ENCODE results near the gene PKIG. TPM values are rescaled to one million over a fixed set of nuclear protein-coding genes. Genes with fewer than 3 reads are reported as not detected.
"Not testable (repeated sequence)": the region's sequence is repeated elsewhere in the genome, so short reads cannot be mapped to it uniquely, and the experiment has no call there.

The PKIG gene
- total RNA-seq, result 274 TPM
- long read RNA-seq, transcript PKIG-206 (5 exons, 1,338 nt), result minor isoform, 5 of 373 reads
- long read RNA-seq, transcript PKIG-202 (4 exons, 1,180 nt), result major isoform, 239 of 373 reads
- long read RNA-seq, transcript PKIG-207 (4 exons, 1,191 nt), result minor isoform, 57 of 373 reads
- long read RNA-seq, partial matches to known transcripts, result 43 of 373 reads
- long read RNA-seq, other reads (novel, unspliced or antisense), result 24 of 373 reads

DNA sequence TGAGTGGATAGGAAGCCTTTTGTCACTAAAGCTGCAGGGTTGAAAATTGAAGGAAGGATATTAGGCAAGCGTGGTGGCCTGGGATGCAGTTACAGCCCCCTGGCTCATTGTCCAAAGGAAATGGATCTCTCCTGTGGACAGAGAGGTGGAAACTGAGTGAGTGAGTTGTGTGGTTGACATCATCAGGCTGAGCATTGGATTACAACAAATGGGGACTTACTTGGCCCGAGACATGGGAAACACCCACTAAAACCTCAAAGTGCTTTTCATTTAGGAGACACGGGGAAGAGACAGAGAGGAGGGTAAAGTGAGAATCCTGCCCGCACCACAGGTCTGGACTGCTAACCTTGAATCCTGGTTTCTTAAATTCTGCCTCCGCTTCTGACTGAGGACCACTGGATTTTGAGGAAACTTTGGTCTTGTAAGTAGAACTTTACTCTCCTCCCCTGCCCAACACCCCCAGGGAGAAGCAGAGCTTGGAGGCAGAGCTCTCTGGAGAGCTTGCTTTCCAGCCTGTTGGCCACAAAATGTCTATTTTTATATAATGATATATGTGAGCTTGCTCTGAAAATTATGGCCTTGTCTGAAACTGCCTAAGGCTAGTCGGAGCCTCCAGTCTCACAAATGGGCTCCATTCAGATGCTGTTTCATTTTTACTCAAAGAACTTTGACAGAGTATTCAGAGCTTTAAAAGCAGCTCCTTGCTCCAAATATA lies at the start of gene PKIG:
Gene PKIG, plus strand, starts transcription at position 269 of the 715 bp plus-strand sequence. CDS start 31,978 bp downstream, outside the sequence.
- DNase-seq (ENCODE audit: low spot score), result no peak
- intact Hi-C loops (cut with DNase I), result loop anchor here (1.0 kb wide), 1 partner anchor 19 kb away; no protein-coding TSS in a partner anchor

DNA sequence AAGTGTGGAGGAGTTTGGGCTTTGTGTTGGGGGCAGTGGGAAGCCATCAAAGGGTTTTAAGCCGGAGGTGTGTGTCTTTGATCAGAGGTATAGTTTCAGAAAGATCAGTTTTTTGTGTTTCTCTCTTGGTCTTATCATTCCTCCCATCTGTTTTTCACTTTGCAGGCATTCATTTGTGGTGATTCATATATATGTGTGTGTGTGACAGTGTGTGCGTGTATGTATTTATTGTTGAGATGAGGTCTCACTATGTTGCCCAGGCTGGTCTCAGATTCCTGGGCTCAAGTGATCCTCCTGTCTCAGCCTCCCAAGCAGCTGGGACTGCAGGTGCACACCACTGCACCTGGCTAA lies 49.4 kb upstream of the PKIG start:
- intact Hi-C loops (cut with DNase I), result loop anchor here (2.0 to 10.0 kb wide), 2 partner anchors 78 to 202 kb away; no protein-coding TSS in a partner anchor

DNA sequence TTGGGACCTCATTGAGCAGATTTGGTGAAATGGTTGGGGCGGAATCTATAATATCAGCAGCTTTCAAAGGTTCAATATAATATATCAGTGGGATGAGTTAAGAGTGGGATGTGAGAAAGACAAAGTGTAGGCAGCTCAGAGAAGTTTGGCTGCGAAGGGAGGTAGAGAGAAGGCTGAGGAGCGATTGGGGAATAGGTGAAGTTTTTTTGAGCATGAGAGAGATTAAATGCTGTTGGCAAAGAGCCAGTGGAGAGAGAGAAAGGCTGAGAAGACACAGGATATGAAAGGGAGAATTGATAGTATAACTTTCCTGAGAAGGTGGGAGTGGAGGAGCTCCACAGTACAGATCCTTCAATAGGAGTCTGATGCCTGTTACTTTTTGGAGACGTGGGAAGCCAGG lies 48.5 kb upstream of the PKIG start:
- no peak for DNase-seq (ENCODE audit: low spot score)
- intact Hi-C loops (cut with DNase I), result loop anchor here (2.0 to 10.0 kb wide), 2 partner anchors 77 to 201 kb away; no protein-coding TSS in a partner anchor

More for the DNA sequence above, 49.4 kb upstream of the PKIG start:
- DNase-seq (ENCODE audit: low spot score), result no peak

DNA sequence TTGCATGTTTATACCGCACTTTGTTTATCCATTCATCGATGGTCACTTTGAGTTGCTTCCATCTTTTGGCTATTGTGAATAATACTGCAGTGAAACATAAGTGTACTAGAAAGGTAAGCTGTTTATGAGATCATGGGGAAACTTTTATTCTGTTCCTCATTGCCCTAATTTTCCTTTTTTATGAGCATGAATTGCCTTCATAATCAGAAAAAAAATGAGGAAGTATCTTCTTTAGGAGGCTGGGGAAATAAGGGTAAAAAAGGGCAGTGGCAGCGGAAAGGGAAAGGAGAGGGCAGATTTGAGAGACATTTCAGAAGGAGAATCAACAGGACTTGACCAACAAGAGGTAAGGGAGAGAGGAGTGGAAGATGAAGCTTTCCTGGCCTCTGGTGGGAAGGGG lies 46.2 kb upstream of the PKIG start:
- no peak for DNase-seq (ENCODE audit: low spot score)
- intact Hi-C loops (cut with DNase I), result loop anchor here (10.0 kb wide), 1 partner anchor 199 kb away; no protein-coding TSS in a partner anchor

DNA sequence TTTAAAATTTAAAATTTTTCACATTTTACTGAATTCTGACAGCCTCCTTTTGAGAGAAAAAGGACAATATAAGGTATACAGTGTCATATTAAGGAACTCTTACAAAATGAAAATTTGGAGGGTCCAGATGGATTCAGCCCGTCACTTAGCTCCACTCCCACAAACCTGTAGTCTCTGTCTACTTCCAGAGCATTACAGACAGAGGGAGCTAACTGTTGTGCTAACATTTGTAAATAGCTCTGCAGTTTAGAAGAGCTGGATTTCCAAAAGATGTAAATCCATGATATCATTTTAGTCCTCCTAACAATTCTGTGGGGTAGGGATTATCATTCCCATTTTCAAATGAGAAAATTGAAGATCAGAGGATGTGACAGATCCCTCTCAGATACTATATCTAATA lies 44.4 kb upstream of the PKIG start:
- intact Hi-C loops (cut with DNase I), result loop anchor here (10.0 kb wide), 1 partner anchor 197 kb away; no protein-coding TSS in a partner anchor

DNA sequence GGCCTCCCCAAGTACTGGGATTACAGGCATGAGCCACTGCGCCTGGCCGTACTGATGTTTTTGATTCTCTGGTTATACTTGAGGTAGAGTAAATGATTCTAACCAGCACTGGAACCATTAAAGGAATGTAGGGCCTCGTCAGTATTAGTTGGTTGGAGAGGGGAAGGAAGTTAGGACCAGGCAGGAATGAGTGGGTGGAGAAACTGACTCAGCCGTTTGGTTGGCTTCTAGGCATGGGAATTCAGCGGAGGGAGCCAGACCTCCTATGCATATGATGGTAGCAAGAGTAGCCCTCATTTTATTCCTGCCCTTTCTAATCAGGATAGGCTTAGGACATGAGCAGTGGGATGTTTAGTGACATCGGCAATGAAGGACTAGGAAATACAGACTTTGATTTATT lies 41.5 kb upstream of the PKIG start:
- intact Hi-C loops (cut with DNase I), result loop anchor here (5.0 kb wide), 1 partner anchor 61 kb away; no protein-coding TSS in a partner anchor
- DNase-seq (ENCODE audit: low spot score), result no peak

More for the DNA sequence above, 44.4 kb upstream of the PKIG start:
- DNase-seq (ENCODE audit: low spot score), result no peak

DNA sequence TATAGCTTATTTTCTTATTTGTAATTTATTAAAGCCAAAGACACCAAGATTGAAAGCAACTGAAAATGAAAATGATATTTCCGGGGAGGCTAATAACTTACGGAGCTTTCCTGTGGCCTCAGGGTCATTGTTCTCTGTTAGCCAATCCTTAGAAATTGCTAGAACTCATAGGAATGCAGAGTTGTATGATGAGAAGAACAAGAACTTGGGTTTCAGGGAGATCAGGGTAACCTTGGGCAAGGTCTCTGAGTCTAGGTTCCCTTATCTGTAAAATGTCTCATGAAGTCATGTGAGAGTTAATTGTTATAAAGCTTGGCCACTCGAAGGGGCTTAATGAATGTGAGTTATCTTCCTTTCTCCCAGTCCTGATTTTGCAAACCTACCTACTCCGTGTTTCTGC lies 40.4 kb upstream of the PKIG start:
- DNase-seq (ENCODE audit: low spot score), result no peak
- intact Hi-C loops (cut with DNase I), result loop anchor here (5.0 kb wide), 1 partner anchor 60 kb away; no protein-coding TSS in a partner anchor

DNA sequence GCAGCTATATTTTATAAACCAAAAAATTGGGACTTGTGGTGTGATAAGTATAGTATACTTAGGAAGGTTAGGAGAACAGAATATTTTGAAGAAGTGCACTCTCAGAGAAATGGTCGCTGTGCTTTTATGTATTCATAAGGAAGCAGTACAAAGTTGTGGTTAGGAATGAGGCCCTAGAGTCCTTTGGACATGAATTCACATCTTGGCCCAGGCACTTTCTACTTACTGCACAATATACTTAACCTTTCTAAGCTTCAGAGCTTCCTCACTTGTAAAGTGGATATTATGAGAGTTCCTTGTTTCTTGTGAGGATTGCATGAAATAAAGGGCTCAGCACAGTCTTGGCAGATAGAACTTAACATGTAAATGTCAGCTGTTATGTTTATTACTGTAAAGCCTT lies 39.5 kb upstream of the PKIG start:
- intact Hi-C loops (cut with DNase I), result loop anchor here (5.0 kb wide), 1 partner anchor 59 kb away; no protein-coding TSS in a partner anchor

DNA sequence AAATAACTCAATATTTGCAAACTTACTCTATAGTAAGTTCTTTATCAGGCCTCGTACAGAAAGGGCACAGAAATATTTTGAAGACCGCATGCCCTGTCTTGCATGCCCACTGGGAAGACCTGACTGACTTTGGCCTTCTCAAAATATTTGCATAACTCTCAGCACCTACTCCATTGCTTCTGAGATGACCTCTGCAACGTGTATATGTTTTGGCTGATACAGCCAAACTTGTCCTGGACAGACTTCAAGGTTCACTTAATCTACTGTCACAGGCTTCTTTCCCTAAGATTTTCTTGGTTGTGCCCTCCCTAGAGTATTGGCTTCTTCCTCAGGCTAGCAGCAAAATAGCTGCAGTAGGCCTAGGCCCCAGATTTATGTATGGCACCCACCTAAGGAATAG lies 39.0 kb upstream of the PKIG start:
- intact Hi-C loops (cut with DNase I), result loop anchor here (5.0 kb wide), 1 partner anchor 59 kb away; no protein-coding TSS in a partner anchor
- no peak for DNase-seq (ENCODE audit: low spot score)

More for the DNA sequence above, 39.5 kb upstream of the PKIG start:
- no peak for DNase-seq (ENCODE audit: low spot score)

DNA sequence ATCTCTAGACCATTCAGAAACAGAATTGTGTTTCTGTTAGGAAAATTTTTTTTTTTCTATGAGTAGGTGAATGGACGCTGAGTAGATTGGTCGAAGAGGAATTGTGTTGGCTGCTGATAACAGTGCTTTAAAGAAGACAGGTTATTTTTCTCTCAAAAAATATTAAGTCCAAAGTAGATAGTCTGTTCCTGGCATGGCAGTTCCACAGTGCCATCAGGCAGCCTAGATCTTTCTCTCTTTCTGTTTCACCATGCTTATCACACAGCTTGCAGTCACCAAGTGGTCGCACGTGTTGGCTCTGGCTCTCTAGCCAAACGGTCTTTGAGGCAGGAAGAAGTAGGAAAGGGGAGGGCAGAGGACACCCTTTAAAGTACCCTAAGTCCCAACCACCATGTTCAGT lies 38.1 kb upstream of the PKIG start:
- intact Hi-C loops (cut with DNase I), result loop anchor here (5.0 kb wide), 1 partner anchor 58 kb away; no protein-coding TSS in a partner anchor
- no peak for DNase-seq (ENCODE audit: low spot score)

DNA sequence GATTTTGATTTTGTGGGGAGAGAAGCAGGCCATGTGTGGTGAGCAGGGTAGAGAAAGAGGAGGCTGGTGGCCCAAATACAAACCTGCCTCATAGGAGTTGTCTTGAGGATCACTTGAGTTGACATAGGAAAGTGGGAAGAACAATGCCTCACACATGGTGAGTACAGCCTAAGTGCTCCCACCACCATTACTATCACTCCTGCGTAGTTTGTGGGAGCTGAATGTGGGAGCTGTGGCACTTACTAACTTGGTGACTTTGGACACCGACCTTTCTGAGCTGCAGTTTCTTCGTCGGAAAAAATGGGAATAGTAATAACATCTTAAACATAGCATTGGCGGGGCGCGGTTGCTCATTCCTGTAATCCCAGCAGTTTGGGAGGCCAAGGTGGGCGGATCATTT lies 35.0 kb upstream of the PKIG start:
- DNase-seq (ENCODE audit: low spot score), result no peak
- intact Hi-C loops (cut with DNase I), result no loop called here

DNA sequence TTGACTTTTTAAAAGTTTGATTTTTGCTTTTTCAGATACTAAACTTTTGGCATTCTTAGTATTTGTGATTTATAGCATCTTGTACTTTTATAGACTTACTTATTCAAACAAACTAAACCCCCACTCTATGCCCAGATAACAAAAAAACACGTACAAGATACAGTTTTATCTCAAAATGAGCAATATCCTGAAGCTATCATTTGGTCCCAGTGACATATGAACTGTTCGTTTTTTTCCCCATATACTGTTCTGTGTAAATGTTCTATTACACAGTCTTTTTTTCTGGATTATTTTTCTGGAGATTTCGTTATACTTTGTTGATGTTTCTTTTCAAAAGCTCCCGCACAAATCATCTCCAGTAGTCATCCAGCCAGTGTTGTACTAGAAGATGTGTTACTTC lies 33.3 kb upstream of the PKIG start:
- DNase-seq (ENCODE audit: low spot score), result no peak
- intact Hi-C loops (cut with DNase I), result no loop called here

DNA sequence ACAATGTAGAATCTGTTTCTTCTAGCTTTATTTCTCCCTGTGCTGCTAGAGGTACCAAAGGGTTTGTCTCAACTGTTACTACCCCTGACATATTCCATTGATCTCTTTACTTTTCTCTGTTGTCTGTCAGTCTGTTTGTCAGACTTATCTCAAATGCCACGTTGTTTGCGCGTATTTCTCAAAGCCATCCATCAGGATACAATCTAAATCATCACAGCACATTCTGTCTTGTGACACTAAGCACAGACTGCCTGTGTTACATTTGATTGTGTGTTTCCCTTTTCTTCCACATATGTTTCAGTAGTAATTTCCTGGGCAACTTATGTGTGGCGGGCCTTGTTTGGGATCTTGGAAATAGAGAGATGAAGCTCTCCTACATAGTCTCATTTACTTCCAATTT lies 30.3 kb upstream of the PKIG start:
- intact Hi-C loops (cut with DNase I), result no loop called here

DNA sequence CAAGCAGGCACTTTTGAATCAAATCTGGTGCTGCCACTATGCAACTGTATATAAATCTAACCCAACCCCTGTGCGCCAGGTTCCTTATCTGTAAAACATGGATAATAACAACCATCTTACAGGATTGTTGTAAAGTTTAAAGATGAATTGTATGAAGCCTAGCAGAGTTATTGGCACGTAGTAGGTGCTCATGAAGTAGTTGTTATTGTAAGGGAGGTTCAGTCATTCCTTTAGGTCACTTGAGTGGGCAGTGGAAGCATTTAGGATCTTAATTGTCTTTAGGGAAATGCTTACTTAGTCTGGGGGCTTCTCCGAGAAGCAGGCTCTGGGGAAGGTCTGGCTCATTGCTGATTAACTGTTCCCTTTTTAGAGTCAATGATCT lies 29.8 kb upstream of the PKIG start:
- intact Hi-C loops (cut with DNase I), result no loop called here
- DNase-seq (ENCODE audit: low spot score), result no peak

More for the DNA sequence above, 30.3 kb upstream of the PKIG start:
- no peak for DNase-seq (ENCODE audit: low spot score)

DNA sequence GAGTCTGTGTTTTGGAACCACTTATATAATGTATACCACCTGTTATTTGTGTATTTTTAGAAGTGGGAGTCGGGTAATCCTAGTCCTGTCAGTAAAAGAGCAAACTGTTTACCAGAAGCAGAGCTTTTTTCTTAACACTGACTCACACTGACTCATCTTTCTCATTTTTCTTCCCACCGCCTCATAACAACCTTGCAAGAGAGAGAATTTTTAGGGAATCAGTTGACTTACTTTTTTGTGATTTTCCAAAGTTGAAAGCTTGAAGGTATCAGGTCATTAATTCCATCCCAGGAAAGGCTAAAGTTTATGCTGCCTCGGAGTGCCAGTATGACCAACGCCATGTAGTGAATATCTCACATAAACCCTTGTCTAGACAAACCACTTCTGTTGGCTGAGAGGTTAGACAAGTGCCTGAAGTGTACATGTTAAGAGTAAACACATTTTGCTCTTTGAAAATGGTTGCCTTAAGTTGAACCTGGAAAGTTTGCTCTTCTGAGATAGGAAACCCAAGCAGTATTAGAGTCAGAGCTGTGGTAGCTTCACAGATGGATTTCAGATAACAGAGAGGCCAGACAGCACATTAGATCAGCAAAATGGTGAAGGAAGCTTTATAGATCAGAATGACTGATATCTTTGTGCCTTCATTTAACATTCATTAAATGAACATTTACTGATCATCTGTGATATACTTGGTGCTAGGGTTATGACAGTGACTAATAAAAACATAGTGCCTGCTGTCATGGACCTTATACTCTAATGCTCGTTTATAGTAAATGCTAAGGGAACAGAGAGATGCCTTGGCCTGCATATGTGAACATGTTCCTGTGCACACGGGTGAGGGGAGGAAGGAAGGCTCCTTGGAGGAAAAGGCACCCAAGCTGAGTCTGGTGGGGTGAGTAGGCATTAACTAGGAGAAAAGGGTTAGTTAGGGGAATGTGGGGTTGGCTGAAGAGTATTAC lies 29.1 kb upstream of the PKIG start:
- DNase-seq (ENCODE audit: low spot score), result no peak
- intact Hi-C loops (cut with DNase I), result no loop called here

DNA sequence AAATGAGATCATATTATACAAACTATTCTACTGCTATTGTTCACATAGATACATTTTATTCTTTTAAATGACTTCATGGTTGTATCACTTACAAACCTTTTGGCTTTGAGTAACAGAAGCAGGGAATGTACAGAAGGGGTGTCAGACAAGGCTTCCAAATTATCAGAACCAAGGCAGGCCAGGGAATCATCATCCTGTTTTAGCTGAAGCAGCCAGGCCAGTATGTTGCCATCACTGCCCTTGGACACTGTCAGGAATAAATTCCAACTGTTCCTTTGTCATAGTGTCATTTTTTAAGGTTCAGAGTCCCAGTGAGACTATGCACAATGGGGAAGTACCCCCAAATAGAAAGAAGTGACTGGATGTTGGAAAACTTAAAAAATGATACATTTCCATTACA lies 23.1 kb upstream of the PKIG start:
- intact Hi-C loops (cut with DNase I), result no loop called here

DNA sequence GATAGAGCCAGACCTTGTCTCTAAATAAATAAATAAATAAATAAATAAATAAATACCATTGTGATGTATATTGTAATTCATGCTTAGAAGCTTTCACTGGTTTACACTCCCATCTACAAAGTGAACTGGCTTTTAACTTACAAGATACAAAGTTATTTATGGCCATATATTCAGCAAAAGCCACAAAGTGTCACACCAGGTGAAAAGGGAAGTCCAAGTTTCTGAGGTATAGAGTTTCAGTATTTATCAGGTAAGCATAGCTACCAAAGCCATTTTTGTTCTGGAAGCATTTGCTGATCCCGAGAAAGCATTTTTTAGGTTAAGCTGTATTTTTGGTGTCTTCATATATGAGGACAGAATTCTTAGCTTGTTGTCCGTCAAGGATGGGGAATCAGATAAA lies 22.1 kb upstream of the PKIG start:
- no peak for DNase-seq (ENCODE audit: low spot score)
- intact Hi-C loops (cut with DNase I), result no loop called here

More for the DNA sequence above, 23.1 kb upstream of the PKIG start:
- no peak for DNase-seq (ENCODE audit: low spot score)

DNA sequence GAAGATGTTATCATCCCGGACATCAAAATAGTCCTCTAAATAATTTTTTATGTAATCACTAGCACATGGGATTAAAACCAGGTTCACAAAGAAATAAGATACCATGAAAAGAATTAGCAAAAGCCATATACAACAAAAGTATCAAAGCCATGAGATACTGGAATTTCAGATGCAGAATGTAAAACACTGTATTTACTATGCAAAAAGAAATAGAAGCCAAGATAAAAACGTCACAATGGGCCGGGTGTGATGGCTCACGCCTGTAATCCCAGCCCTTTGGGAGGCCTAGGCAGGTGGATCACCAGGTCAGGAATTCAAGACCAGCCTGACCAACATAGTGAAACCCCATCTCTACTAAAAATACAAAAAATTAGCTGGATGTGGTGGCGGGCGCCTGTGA lies 21.6 kb upstream of the PKIG start:
- DNase-seq (ENCODE audit: low spot score); intact Hi-C loops (cut with DNase I): not testable (repeated sequence)

DNA sequence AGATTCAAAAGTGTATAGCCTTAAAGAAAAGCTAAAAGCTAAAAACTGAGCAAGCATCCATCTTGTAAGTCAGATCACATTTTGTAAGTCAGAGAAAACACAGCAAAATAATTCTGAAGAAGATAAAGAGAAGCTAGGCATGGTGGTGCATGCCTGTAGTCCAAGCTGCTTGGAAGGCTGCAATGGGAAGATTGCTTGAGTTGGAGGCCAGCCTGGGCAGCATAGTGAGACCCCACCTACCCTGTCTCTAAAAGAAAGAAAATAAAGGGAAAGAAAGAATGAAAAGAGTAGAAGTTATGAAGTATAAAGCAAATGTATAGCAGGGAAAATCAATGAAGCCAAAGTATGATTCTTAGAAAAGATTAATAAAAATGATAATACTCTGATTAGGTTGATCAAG lies 20.5 kb upstream of the PKIG start:
- intact Hi-C loops (cut with DNase I), result no loop called here
- no peak for DNase-seq (ENCODE audit: low spot score)

DNA sequence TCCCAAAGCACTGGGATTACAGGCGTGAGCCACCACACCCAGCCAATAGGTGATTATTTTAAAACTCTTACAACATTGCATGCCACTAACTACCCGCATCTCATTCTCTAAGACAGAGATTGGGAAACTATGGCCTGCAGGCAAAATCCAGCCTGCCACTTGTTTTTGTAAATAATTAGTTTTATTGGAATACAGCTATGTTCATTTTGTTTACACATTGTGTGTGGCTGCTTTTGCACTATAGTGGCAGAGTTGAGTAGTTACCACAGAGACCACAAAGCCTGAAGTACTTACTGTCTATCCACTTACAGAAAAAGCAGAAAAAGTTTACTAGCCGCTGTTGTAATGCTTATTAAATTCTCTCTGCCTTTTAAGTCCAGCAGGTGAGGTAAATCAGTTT lies 16.4 kb upstream of the PKIG start:
- intact Hi-C loops (cut with DNase I), result no loop called here
- DNase-seq (ENCODE audit: low spot score), result no peak

Measured in cardiac septum (tissue), 1 donor.